Measurements from ENCODE around the gene SDK2. TPM values are rescaled to one million over a fixed set of nuclear protein-coding genes. Genes with fewer than 3 reads are reported as not detected.
A peak's percentile ranks its signal among the peaks of the same experiment; 100 is the strongest.

SDK2 gene
- total and polyA plus RNA-seq, 2 of the 8 experiments (the other 6 are each of a cell fraction or from before 2014, with no cell fraction given) = 3.9 to 4.1 TPM

GRCh38 chr17:73585583-73585982 lies 58.7 kb downstream of the SDK2 start:
- no peak for FAIRE-seq
- no peak overlapping the region for H2BK12ac ChIP-seq (ENCODE audit: low read depth, low read length)
- peaks cover 0 to 7% of the 10 kb centered on the region in 2 experiments for H4K20me1 ChIP-seq (replicated peaks in 1 of 2; ENCODE audit: control insufficient read depth in 1 of 2, insufficient read depth in 2 of 2, low read length in 2 of 2)
- CTCF ChIA-PET (ENCODE audit: partially characterized antibody) = interaction anchor here (0.6 to 7.7 kb wide), 39 partner anchors 8 to 256 kb away, joined by 3 to 56 read pairs (median 4); partner anchors contain the start of gene SDK2
- no peak overlapping the region for H3K9ac ChIP-seq (replicated peaks in 1 of 4; ENCODE audit: extremely low read depth in 1 of 4, low read depth in 3 of 4, low read length in 3 of 4)
- H4K91ac ChIP-seq (replicated peaks; ENCODE audit: insufficient read length, low read length) = no peak overlapping the region
- H4K8ac ChIP-seq (ENCODE audit: extremely low read depth, insufficient read depth, low read length) = no peak overlapping the region
- H3K27me3 ChIP-seq (replicated peaks in 1 of 4; ENCODE audit: control insufficient read depth in 3 of 4, extremely low read depth in 1 of 4, insufficient read depth in 3 of 4, low read length in 3 of 4) = no peaks in the 10 kb centered on the region; a peak in 1 of 7 replicates
- H3K36me3 ChIP-seq (ENCODE audit: control insufficient read depth in 2 of 4, insufficient read depth in 4 of 4, low read length in 3 of 4) = no peaks in the 10 kb centered on the region
- no peak overlapping the region for H2BK5ac ChIP-seq (ENCODE audit: low read depth, low read length)
- H4K5ac ChIP-seq (ENCODE audit: insufficient read length, low read depth, low read length) = no peak overlapping the region
- no peak overlapping the region for H2AFZ ChIP-seq (ENCODE audit: low read length)
- H3K9me3 ChIP-seq (ENCODE audit: insufficient read depth in 2 of 2, low read depth in 1 of 2, low read length in 1 of 2) = no peaks in the 10 kb centered on the region
- no peak overlapping the region for H3K4me3 ChIP-seq (ENCODE audit: extremely low read depth in 1 of 4, insufficient read depth in 2 of 4, low read depth in 3 of 4, low read length in 4 of 4)
- H3K56ac ChIP-seq (replicated peaks; ENCODE audit: insufficient read length, low read depth, low read length) = no peak overlapping the region
- no peak for DNase-seq (ENCODE audit: low read depth in 1 of 2, low spot score in 2 of 2)
- no peak overlapping the region for H3K23ac ChIP-seq (ENCODE audit: insufficient read length)
- no peaks in the 10 kb centered on the region for H3K23me2 ChIP-seq (ENCODE audit: low read depth, low read length)
- H3K18ac ChIP-seq (ENCODE audit: extremely low read depth, low read length) = no peak overlapping the region
- TF ChIP-seq EP300 (IDR thresholded peaks at IDR 0.05; ENCODE audit: borderline replicate concordance in 1 of 2, low read depth in 2 of 2, low read length in 2 of 2) (no peak), RAD21 (IDR thresholded peaks at IDR 0.05 in 1 of 2, conservative IDR thresholded peaks at IDR 0.05 in 1 of 2; ENCODE audit: low read depth in 2 of 2, low read length in 2 of 2) (peak; percentile 61 to 76), KDM1A (IDR thresholded peaks at IDR 0.05; ENCODE audit: borderline replicate concordance, low read length) (peak; percentile 72), NANOG (IDR thresholded peaks at IDR 0.05; ENCODE audit: insufficient read depth, low read depth, low read length, poor library complexity, severe bottlenecking) (no peak), HDAC2 (IDR thresholded peaks at IDR 0.05; ENCODE audit: borderline replicate concordance in 1 of 2, low read depth in 2 of 2, low read length in 2 of 2) (no peak)
- TF ChIP-seq, protein P1, sequence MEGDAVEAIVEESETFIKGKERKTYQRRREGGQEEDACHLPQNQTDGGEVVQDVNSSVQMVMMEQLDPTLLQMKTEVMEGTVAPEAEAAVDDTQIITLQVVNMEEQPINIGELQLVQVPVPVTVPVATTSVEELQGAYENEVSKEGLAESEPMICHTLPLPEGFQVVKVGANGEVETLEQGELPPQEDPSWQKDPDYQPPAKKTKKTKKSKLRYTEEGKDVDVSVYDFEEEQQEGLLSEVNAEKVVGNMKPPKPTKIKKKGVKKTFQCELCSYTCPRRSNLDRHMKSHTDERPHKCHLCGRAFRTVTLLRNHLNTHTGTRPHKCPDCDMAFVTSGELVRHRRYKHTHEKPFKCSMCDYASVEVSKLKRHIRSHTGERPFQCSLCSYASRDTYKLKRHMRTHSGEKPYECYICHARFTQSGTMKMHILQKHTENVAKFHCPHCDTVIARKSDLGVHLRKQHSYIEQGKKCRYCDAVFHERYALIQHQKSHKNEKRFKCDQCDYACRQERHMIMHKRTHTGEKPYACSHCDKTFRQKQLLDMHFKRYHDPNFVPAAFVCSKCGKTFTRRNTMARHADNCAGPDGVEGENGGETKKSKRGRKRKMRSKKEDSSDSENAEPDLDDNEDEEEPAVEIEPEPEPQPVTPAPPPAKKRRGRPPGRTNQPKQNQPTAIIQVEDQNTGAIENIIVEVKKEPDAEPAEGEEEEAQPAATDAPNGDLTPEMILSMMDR (IDR thresholded peaks at IDR 0.05; ENCODE audit: control extremely low read depth in 1 of 3, insufficient read depth in 1 of 3, low read depth in 1 of 3, low read length in 3 of 3) = peak; percentile 54 to 63 (median 55)
- H2BK15ac ChIP-seq (ENCODE audit: low read length) = no peak overlapping the region
- peak overlapping the region; percentile 56; the same call in 1 of the 2 replicates for H2BK20ac ChIP-seq (ENCODE audit: low read length)
- no peak overlapping the region for H3K14ac ChIP-seq (ENCODE audit: insufficient read length)
- no peaks in the 10 kb centered on the region; a peak in 1 of 4 replicates for H3K79me2 ChIP-seq (ENCODE audit: control insufficient read depth in 1 of 2, insufficient read depth in 2 of 2, low read length in 2 of 2)
- no peak overlapping the region for H3K4me2 ChIP-seq (ENCODE audit: insufficient read depth in 1 of 2, low read depth in 2 of 2, low read length in 2 of 2)
- POLR2A ChIA-PET (ENCODE audit: partially characterized antibody) = interaction anchor here (0.9 to 1.3 kb wide), 3 partner anchors 18 to 67 kb away, joined by 3 to 8 read pairs (median 3); no protein-coding TSS in a partner anchor
- WGBS, 2 experiments (ENCODE audit: extremely low coverage in 1 of 2, insufficient coverage in 1 of 2, insufficient read length in 1 of 2, insufficient replicate concordance in 2 of 2, low coverage in 1 of 2, low lambda C conversion rate in 2 of 2, missing lambda C conversion rate in 1 of 2) = 81% methylated on average over 5 of the region's 5 CpGs; no CpG with 5 or more reads in 1 of the 2 experiments
- H3K27ac ChIP-seq (ENCODE audit: low read depth, low read length) = no peak overlapping the region
- no peaks in the 10 kb centered on the region for H3K79me1 ChIP-seq (ENCODE audit: low read depth, low read length)
- H3K4ac ChIP-seq (replicated peaks; ENCODE audit: insufficient read length, low read depth, low read length) = no peak overlapping the region
- H2AK5ac ChIP-seq (ENCODE audit: low read depth, low read length) = no peak overlapping the region
- H3K4me1 ChIP-seq (replicated peaks in 1 of 4; ENCODE audit: control insufficient read depth in 3 of 4, insufficient read depth in 4 of 4, low read length in 3 of 4) = peaks cover 0 to 36% (median 13%) of the 10 kb centered on the region in 4 experiments; a peak in 6 of 7 replicates
- H2BK120ac ChIP-seq (replicated peaks; ENCODE audit: low read depth, low read length) = no peak overlapping the region
